K562 (cell line): Measurements from ENCODE around the gene UBN2.

Source experiments
- CTCF ChIP-seq, 3 experiments: IDR thresholded peaks in 2 of 3; conservative IDR thresholded peaks in 1 of 3; 2 replicates each; pipeline ENCODE4 v1.5.1; 2011 to 2012; ENCODE audit warnings: low read length in 3 of 3, mild to moderate bottlenecking in 3 of 3, control low read depth in 2 of 3, improper control_type of control experiment in 1 of 3, inconsistent platforms in 1 of 3, low read depth in 1 of 3, mixed read lengths in 1 of 3, moderate library complexity in 1 of 3; ENCODE audit not compliant: insufficient read depth in 2 of 3
- FOSL1 ChIP-seq: fragments of 200-800 bp; sonication (Bioruptor generic); conservative IDR thresholded peaks from 2 replicates; pipeline ENCODE4 v1.6.1; 2016; ENCODE audit warnings: missing genetic modification characterization, missing compliant biosample characterization
- FOXA3 ChIP-seq, 2 experiments: fragments of 450-650 bp in 1 of 2; sonication (generic) in 1 of 2; formaldehyde crosslinking; IDR thresholded peaks in 1 of 2; conservative IDR thresholded peaks in 1 of 2; 2 replicates each; pipeline versions ENCODE4 v1.4.0 to v1.8.0; 2020 to 2022; ENCODE audit warnings: mild to moderate bottlenecking in 2 of 2, missing genetic modification reagents in 1 of 2
- PHF8 ChIP-seq: fragments of 200-600 bp; sonication (generic); IDR thresholded peaks from 2 replicates; pipeline ENCODE4 v1.6.1; 2012; ENCODE audit warnings: mixed run types, mild to moderate bottlenecking, inconsistent platforms, low read length, moderate library complexity, borderline replicate concordance
- POLR2AphosphoS5 ChIP-seq: IDR thresholded peaks from 2 replicates; pipeline ENCODE4 v1.6.1; 2011; ENCODE audit warnings: mild to moderate bottlenecking, low read depth, low read length, moderate library complexity; ENCODE audit not compliant: control insufficient read depth, insufficient read depth
- POU5F1 ChIP-seq: fragments of 150-350 bp; IDR thresholded peaks from 2 replicates; pipeline ENCODE4 v1.6.1; 2014; ENCODE audit warnings: borderline replicate concordance, low read length, low read depth, mild to moderate bottlenecking; ENCODE audit not compliant: partially characterized antibody
- RAD21 ChIP-seq, 2 experiments: fragments of 250-450 bp in 1 of 2; fragments of 450-650 bp in 1 of 2; sonication (Bioruptor Pico) in 1 of 2; formaldehyde crosslinking in 1 of 2; IDR thresholded peaks in 1 of 2; conservative IDR thresholded peaks in 1 of 2; 2 replicates each; pipeline versions ENCODE4 v1.4.0 to v1.8.0; 2020 to 2022; ENCODE audit warnings: mild to moderate bottlenecking in 2 of 2, moderate library complexity in 1 of 2
- RCOR1 ChIP-seq, 2 experiments: IDR thresholded peaks; 2 replicates each; pipeline ENCODE4 v1.6.1; 2012; ENCODE audit warnings: low read depth in 2 of 2, low read length in 2 of 2, borderline replicate concordance in 1 of 2, improper control_type of control experiment in 1 of 2
- SIRT6 ChIP-seq: IDR thresholded peaks from one replicate; pipeline ENCODE4 v1.6.1; 2012; ENCODE audit warnings: low read depth, mild to moderate bottlenecking, control low read depth, inconsistent platforms, low read length, moderate library complexity
- ZNF143 ChIP-seq: sonication (generic); formaldehyde crosslinking; IDR thresholded peaks from 2 replicates; pipeline ENCODE4 v1.9.0; 2022; ENCODE audit warnings: mild to moderate bottlenecking, missing genetic modification reagents

DNA sequence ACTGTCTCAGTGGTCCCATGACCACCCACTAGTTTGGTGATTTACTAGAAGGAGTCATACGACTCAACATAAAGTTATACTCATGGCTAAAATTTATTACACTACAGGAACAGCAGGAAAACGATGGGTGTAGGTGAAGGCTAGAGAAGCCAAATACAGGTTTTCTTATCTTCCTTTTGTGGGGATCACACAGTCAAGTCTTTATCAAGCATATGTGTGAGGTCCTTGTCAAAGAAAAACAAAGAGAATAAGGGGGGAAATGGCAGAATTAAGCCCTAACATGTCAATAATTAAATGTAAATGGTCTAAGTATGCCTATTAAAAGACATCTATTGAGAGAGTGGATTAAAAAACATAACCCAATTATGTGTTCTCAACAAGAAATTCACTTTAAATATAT lies 47.8 kb upstream of the UBN2 start:
- TF ChIP-seq PHF8 (no peak), FOSL1 (no peak), RCOR1 (IDR thresholded peaks at IDR 0.05; ENCODE audit: borderline replicate concordance in 1 of 2, low read depth in 2 of 2, low read length in 2 of 2) (no peak), SIRT6 (no peak), CTCF (IDR thresholded peaks at IDR 0.05 in 2 of 3, conservative IDR thresholded peaks at IDR 0.05 in 1 of 3; ENCODE audit: insufficient read depth in 2 of 3, low read depth in 1 of 3, low read length in 3 of 3) (no peak), ZNF143 (no peak), RAD21 (CRISPR knock-in tag; conservative IDR thresholded peaks at IDR 0.05 in 1 of 2, IDR thresholded peaks at IDR 0.05 in 1 of 2) (no peak), POLR2AphosphoS5 (no peak), POU5F1 (no peak), FOXA3 (CRISPR knock-in tag; conservative IDR thresholded peaks at IDR 0.05 in 1 of 2, IDR thresholded peaks at IDR 0.05 in 1 of 2) (no peak)
